NCI-H1092 (cell line): ENCODE results near the gene DHRS13.

ENCODE experiments used
- DNase-seq: peaks from one replicate; lab custom pipeline; 2025; lab: John Stamatoyannopoulos, UW

The DHRS13 gene, protein sequence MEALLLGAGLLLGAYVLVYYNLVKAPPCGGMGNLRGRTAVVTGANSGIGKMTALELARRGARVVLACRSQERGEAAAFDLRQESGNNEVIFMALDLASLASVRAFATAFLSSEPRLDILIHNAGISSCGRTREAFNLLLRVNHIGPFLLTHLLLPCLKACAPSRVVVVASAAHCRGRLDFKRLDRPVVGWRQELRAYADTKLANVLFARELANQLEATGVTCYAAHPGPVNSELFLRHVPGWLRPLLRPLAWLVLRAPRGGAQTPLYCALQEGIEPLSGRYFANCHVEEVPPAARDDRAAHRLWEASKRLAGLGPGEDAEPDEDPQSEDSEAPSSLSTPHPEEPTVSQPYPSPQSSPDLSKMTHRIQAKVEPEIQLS

DNA sequence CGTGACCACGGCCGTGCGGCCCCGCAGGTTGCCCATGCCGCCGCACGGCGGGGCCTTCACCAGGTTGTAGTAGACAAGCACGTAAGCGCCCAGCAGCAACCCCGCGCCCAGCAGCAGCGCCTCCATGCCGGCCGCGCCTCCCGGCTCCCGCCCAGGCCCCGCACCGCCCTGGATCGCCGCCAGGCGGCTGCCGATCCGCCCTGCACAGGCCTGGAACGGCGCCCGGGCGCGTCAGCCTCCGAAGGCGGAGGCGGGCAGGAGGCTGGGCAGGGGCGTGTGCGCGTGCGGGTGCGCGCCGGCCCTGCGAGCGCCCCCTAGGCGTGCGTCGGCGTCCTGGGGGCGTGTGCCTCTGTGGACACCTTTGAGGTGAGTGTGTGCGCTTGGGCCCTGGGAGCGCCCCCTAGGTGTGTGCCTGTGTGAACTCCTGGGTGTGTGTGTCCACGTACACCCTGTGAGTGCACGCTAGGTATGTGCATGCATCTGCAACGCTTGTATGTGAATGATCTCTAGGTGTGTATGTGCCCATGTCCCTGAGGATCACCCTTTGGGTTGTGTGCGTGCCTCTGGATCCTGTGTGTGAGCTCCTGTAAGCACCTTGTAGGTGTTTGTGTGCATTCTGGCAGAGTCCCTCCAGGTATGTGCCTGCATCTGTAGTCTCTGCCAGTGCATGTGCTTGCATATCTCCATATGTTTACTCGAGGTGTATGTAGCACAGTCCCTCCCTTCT is at the start of gene DHRS13:
DHRS13 (minus strand) TSS at position 261 of the 727 bp plus-strand sequence; CDS start at position 126, 135 bp downstream.
- peak; percentile 90 for DNase-seq

DNA sequence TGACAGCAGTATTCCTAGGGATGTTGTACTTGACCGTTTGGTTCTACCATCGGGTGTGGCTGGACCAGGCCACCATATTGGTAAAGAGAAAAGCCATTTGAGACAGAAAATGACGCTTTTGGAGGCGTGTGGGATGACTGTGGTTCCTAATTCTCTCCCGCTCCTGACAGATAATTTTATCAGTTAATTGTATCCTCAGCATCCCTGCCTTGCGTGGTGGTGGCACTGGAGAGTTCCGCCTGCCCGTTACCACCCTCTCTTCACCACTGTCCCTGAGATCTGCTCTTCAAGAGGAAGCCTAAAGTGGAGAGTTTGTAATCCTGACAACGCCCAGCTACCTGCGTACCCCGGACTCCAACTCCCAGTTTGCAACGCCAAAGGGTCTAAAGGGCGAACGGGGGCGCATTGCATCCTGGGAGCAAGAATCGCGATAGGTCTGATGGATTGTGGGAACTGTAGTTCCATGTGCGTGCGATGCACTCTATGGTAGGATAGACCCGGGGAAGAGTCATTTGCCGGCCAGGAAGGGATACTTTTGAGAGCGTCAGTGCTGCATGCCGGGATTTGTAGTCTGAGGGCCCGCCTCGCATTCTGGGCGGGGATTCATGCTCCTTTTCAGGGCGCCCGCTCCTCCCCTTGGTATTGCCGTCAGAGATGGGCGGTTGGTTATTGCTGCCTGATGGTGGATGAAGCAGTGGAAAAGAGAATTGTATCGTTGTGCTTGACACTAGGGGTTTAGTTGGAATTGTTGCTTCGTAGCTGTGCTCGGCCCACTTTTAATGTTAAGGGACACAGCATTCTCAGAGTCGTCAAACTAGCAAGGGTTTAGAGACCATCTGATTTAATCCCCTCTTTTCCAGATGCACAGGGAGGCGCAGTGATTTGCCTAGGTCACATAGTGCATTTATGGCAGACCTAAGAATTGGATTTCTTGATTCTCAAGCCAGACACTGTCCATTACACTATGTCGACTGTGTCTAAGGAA is 49.4 kb upstream of the DHRS13 start:
- peak; percentile 99 for DNase-seq

- DNase-seq: peak; percentile 100
Observed at GRCh38 chr17:28951428-28951990, 48.6 kb upstream of the DHRS13 start, which contains the start of gene PHF12. Gene PHF12 (minus strand): TSS chr17:28951518. CDS start chr17:28950960, 558 bp downstream.

- DNase-seq: no peak
Observed at GRCh38 chr17:28950752-28951427, 48.0 kb upstream of the DHRS13 start.

- DNase-seq: no peak
Observed at GRCh38 chr17:28950017-28950751, 47.3 kb upstream of the DHRS13 start.

DNA sequence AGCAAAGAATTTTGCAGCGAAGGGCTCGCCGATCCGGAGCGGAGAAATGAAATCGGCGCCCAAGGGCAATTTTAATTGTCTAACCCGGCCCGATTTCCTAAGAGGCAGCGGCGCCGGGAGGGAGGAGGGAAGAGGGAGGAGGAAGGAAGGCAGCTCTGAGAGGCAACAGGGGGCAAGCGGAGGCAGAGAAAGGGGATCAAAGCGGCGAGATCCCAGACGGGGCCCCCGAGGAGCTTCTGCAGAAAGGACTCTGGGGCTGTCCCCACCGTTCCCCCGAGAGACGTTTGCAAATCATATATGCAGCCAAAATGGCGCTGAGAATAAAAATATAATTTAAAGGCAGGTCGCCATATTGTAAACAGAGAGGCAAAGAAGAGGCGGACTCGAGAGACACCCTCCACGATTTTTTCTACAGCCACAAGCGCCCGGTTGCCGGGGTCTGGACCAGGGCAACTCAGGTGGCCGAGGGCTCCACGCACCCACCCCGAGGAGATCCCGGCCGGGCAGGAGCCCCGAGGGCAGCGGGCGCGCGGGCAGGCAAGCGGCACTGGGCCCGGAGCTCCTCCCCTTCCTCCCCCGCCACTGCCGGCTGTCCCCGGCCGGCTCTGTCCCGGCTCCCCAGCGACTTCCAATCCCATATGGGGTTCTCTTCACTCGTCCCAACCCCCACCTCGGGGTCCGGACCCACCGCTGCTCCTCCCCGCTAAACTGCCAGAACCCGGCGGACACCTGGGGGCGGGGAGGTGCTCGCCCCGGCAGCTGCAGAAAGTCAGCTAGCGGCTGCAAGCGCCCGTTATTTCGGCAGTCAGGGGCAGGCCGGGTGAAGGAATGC is 46.5 kb upstream of the DHRS13 start:
- no peak for DNase-seq

DNA sequence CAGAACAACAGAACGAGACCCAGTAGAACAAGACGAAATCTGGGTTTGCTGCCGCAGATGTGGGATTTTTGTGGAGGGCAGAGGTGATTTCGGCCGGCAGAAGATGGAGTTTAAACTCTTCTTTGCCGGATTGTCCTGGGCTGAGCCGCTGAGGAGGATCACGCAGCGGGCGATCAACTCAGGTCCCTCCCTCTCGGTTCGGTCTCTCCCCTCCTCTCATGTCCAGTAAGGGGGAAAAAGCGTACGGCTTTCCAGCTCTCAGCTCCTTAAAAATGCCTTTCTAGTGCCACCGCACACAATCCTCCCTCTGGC is 46.0 kb upstream of the DHRS13 start:
- DNase-seq: no peak

DNA sequence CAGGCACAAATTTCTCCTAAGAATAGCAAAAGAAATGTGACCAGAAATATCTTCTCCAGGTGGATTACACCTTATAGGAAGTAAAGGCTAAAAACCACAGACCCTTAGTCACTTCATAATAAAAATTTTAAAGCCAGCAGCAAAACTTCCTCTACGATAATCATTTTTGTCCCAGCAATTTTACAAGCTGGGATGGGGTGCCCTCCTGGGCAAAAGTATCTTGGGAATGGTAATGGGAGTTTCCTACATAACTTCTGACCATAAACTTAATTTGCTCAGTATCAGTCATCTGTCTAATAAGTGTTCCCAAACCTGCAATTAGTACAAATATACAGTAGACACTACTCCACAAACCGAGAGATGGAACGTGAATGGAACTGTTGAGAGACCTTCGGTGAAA is 45.5 kb upstream of the DHRS13 start:
- DNase-seq: no peak

DNA sequence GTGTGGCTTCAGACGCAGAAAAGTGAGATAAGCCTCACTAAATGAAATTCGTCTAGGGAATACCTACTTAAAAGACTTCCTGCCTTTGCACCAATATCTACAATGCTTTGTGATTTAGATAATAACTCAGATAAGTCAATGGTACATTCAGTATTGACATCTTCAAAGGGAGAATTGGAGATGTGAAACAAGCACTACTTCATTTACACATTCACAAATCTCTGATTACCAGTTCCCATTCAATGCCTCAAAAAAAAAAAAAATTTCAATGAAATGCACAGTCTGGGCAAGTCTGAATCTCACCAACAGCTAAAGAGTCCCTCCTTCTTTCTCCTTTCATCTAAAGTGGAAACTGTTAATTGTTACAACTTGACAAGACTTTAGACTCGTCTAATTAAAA is 44.8 kb upstream of the DHRS13 start:
- DNase-seq: no peak

DNA sequence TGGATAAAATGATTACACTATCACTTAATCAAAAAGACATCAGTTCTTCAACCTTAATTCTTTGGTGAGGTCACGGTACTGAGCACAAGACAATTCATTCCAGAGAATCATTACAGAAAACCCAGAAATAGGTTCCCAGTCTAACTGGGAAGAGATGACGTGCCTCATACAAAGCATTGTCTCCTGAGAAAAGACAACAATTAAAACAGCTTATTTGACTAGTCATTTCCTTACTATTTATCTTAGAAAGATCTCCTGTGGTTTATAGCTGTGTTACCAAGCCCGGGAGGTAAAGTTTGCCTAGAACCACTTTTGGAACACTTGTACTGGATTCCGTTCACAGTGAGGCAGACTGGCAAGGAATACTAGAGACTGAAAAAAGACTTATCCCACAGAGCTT is 43.4 kb upstream of the DHRS13 start:
- DNase-seq: no peak

- DNase-seq: no peak
Observed at GRCh38 chr17:28944862-28945741, 42.2 kb upstream of the DHRS13 start.

GRCh38 chr17:28944343-28944742 is 41.5 kb upstream of the DHRS13 start:
- no peak for DNase-seq

DNA sequence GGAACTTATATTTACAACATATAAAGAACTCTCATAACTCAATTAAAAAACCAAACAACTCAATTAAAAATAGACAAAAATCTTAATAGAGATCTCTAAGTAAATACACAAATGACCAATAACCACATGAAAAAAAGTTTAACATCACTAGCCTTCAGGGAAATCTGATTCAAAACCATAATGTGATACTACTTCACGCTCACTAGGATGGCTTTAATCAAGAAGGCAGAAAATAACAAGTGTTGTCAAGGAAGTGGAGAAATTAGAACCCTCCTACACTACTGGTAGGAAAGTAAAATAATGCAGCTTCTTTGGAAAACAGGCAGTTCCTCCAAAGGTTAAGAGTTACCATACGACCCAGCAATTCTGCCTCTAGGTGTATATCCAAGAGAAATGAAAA is 40.0 kb upstream of the DHRS13 start:
- DNase-seq: no peak

DNA sequence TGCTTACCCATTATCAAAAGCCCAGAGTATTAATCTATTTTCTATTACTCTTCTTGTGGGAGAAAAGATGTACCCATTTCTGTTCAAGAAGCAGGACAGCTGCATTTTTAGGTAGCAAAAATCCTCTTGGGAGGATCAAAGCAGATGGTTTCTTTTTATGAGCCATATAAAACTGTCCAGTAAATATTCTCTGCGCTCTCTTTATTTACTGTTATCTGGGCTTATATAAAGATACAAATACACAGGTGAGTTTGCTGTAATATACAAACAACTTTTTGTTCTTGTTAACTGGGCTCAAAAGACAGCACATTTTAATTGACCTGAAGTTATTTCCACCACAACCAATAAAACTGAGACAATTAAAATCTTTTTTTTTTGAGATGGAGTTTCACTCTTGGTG is 38.4 kb upstream of the DHRS13 start:
- no peak for DNase-seq

GRCh38 chr17:28940675-28941074 is 37.8 kb upstream of the DHRS13 start:
- no peak for DNase-seq

GRCh38 chr17:28940142-28940541 is 37.3 kb upstream of the DHRS13 start:
- DNase-seq: no peak

GRCh38 chr17:28938552-28938951 is 35.7 kb upstream of the DHRS13 start:
- DNase-seq: no peak

DNA sequence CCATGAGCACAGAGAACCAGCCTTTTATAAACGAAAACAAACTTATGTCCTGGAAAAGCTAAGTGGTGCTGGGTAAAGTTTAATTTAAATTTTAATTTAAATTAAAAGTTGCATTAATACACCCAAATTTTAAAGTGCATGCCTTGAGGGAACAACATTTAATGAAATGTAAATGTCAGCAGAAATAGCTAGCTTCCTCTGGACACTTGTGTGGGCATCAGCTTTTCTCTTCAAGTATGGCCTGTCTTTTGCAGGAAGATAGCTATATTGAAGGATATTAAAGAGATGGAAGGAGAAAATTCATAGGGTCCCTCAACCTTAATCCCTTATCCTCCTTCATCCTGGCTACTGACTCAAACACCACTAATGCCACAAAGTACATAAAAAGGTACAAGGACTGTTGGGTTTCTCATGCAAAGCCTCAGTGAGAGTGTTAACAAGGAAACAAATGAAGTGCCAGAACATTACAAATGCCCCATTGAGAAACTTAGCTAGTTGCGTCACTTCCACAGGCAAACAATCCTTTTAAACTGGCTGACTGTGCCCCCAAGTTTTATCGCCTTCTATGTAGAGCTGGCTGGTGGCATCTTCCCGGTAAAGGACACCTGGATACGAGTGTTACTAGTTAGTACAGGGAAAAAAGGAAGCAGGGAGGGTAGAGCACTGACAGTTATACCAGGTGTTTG is 34.3 kb upstream of the DHRS13 start:
- no peak for DNase-seq
